HG02610 (cell line): ENCODE data around the gene KRT73.

Experiments
- ATAC-seq: cut with Tn5 transposase; IDR thresholded peaks from one replicate; pipeline ENCODE4 v1.9.1; 2021; ENCODE audit warnings: mild to moderate bottlenecking, moderate library complexity; ENCODE audit not compliant: unreplicated experiment

Gene KRT73

DNA sequence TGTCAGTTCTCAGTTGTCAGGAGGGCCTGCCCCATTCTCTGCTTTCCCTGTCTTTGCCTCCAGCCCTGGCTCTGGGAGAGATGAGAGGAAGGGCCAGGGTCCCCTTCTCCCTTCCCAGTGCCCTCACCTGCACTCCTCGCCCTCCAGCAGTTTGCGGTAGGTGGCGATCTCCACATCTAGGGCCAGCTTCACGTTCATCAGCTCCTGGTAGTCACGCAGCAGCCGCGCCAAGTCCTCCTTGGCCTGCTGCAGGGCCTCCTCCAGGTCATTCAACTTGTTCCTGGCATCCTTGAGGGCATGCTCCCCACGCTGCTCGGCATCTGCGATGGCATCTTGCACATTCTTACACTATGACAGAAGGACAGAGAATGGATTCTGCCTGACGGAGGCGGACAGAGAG, 28.3 kb upstream of the KRT73 start:
- ATAC-seq: no peak

DNA sequence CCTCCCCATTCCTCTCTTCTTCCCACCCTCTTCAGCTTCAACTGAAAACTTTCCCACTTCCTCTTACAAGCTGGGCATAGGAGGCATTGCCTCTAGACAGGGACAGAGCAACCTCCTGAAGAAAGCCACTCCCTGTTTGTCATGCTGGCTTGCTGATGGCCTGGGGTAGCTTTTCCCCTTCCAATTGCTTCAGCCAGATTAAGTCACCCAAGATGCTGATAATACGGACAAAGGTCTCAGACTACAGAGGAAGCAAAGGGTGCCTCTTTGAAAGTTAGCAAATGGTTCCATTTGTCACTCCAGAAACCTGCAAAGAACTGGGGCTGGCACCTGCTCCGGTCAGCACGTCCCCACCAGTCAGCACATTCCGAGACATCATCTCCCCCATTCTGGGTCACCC, 27.6 kb upstream of the KRT73 start:
- ATAC-seq: no peak

DNA sequence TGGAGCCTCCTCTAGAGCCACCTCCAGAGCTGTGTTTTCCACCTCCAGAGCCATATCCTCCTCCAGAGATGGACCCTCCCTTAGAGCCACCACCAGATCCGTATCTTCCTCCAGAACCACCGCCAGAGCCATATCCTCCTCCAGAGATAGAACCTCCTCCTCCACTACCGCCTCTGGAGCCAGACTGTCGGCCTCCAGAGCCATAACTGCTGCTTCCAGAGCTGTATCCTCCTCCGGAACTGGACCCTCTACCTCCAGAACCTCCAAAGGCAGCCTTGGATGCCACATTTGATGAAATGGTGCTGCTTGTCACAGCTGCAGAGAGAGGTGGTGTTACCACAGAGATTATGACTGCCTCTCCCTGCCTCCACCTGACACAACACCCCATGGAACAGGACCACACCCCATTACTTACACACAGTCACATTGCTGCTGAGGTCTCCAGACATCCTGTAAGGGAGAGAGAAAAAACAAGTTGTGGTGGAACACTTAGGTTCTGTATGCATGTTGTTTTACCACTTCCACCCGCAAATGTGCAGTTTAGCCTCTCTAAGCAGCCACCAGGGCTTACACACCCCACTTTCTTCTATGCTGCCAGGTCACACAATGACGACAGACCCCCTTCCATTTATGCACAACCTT, 26.9 kb upstream of the KRT73 start:
- ATAC-seq: no peak

DNA sequence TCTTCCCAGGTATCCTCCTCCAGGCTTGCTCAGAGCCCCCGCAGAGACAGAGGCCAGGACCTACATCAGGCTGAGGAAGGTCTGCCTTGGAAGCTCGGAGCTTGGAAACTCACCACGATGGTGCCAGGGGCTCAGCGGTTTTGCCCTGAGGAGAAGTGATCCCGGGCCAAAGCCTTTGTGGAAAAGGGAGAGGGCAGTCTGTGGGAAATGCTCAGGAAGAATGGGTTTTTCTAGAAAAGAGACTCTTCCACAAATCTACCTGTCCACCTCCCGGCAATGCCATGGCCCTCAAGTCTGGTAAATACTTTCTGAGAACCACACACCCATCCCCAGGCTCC, 25.7 kb upstream of the KRT73 start:
- no peak for ATAC-seq

DNA sequence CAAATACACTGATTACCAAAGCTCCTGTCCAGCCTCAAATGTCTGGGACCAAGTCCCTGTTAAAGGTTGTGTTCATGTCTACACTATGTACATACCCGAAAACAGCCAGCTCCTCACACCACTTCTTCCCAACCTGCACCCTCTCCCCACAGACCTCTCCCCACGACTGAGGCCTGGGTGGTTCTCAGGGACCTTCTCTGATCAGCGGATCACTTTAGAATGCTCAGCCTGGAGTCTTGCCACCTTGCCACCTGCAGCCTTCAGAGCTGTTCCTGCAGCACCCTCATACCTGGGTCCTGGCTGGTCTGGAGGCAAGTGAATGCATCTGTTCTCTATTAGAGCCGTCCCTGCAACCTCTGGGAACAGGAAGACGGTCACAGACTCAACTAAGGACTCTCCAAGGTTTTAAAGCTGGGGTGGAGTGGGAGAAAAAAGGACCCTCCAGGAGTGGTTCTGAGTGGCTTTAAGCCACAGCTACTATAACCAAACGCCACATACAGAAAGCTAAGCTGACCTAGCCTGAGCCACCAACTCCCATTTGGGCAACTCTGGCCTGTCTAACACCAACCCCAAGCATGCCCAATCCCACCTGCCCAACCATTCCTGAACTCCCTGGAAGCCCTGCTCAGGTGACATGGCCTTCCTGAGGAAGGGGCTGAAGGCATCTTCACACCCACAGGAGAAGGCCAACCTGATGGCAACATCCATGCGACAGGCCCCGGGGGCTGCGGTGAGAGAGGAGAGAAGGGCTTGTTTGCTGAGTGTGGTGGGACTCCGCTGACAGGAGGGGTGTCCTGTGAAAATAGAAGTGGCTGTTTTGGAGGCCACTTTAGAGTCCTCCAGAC, 25.1 kb upstream of the KRT73 start:
- ATAC-seq: no peak

DNA sequence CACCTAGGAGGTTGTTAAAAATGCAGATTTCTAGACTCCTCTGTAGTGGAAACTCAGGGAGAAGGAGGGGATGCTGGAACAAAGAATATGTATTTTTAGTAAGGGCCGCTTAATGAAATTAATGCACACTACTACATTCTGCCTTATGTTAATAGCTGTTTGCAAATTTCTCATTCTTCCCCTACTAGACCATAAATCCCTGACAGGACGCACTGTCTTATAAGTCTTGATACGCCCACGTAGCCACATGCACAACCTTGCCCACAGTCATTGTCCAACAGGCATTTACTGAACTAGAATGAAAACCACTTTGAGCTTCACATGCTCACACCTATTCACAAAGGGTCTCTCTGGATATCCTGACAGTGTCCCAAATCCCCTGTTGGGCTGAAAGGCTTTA, 23.1 kb upstream of the KRT73 start:
- no peak for ATAC-seq

DNA sequence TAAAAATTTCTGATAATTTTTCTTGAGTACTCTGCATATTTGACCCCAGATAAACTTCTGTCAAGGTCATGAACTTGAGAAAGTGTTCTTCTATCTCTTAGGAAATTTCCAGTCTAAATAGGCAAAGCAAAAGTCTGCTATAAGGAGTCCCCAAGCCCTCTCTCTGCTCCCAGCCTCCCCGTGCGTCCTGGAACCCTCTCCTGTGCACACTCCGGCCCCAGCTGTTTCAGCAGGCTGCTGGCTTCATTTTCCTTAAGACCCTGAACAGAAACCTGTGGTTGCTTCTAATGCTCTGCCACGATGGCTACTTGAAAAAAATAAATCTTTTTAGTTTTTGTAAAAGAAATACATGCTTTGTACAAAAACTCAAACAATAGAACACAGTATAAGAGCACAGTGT, 18.9 kb upstream of the KRT73 start:
- no peak for ATAC-seq

DNA sequence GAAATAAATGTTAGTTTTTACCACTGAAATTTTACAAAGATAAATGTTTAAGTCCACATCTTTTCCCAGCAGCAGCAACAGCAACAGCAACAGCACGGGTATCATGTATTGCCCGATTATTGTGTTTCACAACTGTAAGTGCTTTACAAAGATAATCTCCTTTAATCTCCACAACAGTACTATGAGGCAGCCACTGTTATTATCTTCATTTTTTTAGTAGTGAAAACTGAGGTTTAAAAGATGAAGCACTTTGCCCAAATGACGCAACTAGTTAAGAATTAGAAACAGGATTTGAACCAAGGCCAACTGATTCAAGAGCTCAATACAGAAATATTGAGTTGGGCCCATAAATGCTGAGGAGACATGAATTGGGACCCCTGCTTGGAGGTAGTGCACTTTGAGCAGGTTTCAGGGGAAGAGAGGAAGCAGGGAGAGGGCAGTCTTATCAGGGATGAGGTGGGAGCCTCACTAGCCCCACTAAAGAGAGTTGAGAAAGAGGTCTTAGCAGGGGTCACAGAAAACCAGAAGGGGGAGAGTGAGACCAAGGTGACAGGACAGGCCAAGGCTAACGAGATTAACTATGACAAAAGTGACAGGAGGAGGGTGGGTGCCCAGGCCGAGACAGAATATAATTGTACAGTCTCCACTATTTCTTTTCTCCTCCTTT, 18.4 kb upstream of the KRT73 start:
- no peak for ATAC-seq

DNA sequence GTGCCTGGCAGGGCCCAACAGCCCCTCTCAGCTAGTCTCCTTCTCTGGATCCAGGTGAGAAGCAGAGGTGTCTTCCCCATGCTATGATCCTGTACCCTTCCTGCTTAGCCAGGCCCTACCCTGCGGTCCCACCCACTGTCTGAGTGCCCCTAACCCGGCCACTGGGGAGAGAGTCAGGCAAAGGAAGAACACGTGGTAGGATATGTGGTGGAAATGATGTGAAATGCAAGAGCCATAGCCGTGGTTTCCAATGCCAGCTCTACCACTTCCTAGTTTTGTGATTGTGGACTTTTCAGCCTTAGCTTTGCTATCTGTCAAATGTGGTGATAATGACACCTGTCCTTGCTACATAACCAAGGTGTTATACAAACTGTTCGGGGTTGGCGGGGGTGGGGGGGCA, 17.8 kb upstream of the KRT73 start:
- no peak for ATAC-seq

DNA sequence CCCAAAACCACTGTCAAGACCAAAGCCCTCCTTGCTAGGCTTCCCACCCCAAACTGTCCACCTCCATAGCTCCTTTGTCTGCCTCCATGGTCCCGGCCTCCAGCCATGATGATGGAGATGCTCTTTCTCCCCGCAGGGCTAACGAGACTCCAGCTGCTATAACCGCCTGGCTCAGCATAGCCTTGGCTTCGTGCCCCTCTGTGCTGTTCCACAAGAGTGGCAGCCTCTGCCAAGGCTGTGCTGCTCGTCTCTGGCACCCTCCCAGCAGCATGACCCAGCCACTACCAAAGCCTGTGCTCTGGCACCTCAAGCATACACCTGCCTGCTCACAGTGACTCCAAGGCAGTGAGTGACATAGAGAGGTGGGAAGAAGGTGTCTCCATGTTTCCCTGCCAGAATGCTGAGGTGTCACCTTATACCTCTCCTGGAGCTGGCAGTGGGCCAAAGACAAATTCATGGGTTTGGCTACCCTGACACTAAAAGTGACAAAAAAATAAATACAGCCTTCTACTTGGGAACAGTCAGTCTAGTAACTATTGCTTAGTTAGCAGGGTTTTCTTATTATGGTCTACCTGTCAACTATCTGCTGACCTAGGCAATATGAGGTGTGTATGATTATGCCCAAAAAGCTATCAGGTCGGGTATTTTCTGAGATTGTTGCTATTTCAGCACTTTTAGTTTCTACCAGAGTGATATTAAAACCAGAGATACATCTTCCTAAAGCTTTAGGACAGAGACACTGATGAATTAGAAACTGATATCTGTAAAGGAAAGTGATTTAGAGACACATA, 16.1 kb upstream of the KRT73 start:
- ATAC-seq: no peak

DNA sequence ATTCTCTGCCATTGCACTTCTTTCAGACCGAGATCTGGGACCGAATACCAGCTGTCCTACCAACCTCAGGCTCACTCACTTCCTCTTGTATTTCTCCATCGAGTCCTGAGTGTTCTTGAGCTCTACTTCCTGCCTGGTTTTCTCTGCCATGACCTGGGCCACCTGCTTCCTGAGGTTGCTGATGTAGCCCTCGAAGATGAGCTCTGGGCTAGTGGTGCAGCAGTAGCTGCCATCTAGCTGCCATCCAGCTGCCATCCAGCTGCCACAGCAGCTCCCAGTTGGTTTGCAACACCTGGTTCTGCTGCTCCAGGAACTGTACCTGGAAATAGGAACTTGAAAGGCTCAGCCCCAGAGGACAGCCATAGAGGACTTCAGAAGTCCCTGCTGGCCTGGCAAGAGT, 15.0 kb upstream of the KRT73 start:
- no peak for ATAC-seq

DNA sequence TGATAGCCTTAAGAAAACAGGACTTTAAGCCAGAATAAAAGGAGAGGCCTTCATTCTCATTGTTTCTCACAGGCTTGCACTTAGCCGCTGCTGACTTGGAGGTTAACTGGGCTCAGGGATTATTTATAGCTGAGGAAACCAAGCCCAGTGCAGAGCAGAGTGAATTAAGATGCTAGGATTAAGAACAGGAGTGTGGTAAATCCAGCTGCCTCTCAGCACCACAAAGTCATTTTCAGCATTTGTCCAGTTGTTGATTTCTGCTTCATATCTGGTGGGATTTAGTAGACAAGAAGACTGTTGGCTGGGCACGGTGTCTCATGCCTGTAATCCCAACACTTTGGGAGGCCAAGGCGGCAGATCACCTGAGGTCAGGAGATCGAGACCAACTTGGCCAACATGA, 14.3 kb upstream of the KRT73 start:
- no peak for ATAC-seq

DNA sequence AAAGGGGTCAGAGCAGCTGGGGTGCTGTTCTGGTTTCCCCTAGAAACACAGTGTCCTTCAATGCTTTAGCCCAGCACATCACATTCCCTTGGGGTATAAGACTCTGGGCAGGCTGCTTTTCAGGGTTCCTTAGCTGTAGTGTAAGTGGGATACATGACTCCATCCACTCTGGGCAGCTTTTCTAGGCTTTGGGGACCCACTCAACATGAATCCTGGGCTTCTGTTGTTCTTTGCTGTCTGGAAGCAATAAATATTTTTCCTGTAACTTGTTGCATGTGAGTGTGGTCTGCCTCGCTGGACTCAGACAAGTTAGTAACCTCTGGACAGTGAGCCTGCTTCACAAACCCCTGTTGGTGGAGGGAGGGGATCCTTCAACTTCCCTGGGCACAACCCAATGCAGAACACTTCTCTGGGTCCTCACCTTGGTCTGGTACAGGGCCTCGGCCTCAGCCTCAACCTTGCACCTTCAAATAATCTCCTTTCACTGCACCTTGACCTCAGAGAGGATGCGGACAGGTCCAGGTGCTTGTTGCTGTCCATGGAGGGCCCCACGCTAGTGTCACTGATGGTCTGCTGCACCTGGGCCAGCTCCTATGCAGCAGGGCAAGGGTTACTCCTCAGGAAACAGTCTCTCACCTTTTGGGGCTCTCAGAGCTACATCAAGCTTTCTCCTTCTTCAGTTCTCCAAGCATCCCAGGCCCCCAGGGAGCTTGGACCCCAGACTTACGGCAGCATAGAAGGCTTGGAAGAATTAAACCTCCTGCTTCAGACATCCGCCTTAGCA, 13.5 kb upstream of the KRT73 start:
- no peak for ATAC-seq

DNA sequence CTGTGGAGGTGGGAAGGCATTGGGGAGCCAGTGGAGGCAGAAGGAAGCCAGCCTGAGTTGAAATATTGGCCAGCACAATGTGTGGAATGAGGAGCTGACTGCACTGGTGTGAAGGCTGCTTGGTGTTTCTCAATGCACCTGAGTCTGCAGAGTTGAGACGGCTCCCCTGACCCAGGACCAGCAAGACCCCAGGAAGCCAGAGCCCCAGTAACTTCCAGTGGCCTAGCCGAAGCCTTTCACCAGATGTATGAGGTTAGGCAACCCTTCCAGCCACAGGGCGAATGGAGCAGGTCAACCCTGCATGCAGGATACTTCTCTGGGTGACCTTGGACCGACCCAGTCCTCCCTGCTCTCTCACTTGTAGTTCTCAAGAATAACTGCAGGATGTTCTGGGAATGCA, 12.9 kb upstream of the KRT73 start:
- no peak for ATAC-seq

DNA sequence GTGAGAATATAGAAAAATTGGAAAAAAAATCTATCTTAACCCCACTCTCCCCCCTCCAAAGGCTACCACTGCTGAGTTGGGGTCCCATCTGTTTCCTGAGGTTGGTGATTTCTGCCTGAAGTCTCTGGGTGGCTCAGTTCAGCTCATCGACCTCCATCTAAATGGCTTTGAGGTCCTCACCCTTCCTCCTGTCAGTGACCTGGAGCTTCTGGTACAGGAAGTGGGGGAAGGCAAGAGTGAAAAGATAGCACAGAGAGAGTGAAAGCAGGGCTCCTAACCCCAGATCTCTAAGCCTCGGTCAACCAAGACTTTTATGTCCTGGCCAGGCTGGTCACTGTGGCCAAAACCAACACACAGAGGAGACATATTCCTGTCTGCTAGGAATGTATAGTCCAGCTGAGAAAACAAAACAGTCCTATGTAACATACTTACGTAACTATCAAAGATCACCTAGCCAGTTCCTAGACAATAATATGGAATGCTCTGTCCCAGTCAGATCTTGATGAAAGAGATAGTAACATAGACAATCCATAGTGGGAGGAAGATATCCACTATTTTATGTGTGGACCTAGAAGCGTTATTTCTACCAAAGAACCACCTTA, 12.3 kb upstream of the KRT73 start:
- ATAC-seq: no peak

DNA sequence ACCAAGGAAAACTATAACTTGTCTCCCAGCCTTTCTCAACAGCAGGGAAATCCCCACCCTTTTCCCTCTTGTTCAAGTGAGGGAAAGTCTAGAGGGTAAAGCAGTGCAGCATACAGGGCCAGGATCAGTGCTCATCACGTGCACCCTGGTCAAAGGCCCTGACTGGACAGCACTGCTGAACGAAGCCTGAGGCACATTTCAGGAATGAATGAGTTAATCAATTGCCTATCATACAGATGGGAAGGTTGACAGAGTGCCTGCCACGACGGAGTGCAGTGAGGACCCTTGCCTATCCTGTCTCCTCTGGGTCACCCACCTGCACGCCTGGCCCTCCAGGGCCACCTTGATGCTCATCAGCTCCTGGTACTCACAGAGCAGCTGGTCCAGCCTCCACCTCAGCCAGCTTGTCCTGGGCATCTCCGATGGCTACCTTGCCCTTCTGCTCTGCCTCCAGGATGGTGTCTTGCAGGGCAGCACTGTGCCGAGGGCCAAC, 11.7 kb upstream of the KRT73 start:
- no peak for ATAC-seq

DNA sequence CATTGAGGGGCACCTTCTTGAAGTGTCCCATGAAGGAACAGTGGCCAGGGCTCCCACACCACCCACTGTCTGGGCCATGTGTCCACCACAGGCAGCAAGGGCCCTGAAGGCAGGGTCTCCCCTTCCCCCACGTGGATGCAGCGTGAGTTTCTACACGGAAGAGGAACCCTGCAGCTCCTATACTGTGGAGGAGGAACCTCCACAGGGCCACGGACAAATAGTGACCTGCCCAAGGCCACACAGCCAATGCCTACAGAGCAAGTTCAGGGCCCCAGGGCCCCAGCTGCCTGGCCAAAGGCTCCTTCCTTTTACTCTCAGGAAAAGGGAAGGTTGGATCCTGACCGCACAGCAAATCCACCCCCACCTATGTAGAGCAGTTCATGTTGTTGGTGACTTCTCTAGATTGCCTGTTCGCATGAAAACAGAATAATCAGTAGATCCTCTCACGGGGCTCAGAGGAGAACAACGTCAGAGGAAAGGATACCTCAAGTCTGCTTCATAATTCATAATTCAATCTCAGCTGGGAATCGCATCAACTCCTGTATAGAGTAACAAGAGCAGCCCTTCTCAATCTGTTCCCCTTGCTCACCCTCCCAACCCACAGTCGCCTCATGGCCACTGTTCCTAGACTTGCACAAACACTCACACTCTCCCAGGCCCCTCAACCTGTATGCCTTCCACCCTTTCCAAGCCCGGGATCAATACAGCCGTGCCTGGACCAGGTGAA, 11.1 kb upstream of the KRT73 start:
- ATAC-seq: no peak

DNA sequence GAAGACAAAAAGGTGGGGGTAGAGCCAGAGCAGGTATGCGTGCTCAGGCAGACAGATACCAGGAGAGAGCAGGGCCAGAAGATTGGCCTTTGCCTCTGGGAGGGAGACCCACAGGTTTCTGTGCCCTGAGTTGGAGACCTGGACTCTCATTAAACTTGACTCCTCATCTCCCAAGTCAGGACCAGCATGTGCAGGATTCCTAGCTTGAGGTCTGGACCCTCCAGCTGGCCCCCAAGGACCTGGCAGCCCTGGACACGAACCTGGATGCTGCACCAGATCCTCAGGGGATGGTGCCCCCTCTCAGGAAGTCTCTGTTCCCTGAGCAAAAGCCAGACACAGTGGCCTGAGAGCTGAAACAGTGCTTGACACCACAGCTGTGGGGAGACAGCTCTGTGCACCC, 10.5 kb upstream of the KRT73 start:
- no peak for ATAC-seq

DNA sequence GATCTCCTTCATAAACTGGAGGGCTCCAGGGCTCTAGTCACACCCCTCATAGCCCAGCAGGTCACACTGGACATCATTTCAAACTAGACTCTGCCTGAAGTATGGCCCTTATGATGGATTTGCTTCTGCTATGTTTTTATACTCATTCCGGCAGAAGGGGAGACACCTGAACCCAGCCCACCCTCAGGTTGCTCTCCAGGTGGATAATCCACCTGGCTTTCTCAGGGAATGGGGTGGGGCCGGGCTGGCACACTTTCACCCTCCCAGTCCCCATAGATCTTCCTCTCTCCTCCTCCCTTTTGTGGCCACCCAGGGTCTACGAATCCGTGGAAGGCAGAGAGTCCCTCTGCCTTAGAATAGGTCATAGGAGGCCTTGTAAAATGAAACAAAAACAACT, 9.8 kb upstream of the KRT73 start:
- ATAC-seq: no peak
